Left lung (tissue), 10 donors: ENCODE results near the gene ADRA1B. TPM values are rescaled to one million over a fixed set of nuclear protein-coding genes. Genes with fewer than 3 reads are reported as not detected.

Source experiments
- ATAC-seq: fragments of 200-7000 bp; cut with Tn5 transposase; one replicate; pipeline ENCODE4 v1.9.1; 2020; ENCODE audit warnings: moderate library complexity
- DNase-seq, 4 donors: peaks; one replicate each; pipeline ENCODE4 v3.0.0-alpha.2; 2013 to 2020
- H3K27ac ChIP-seq, 2 donors: fragments of 200-600 bp; sonication (generic) in 1 of 2; one replicate each; pipeline versions ENCODE4 v1.5.0 to v1.8.0; 2020 to 2021
- H3K27me3 ChIP-seq, 2 donors: fragments of 200-600 bp; sonication (generic) in 1 of 2; one replicate each; pipeline versions ENCODE4 v1.5.0 to v1.8.0; 2020 to 2021
- H3K36me3 ChIP-seq, 2 donors: fragments of 200-600 bp; sonication (generic) in 1 of 2; one replicate each; pipeline versions ENCODE4 v1.5.0 to v1.8.0; 2020 to 2021
- H3K4me1 ChIP-seq, 2 donors: fragments of 200-600 bp; one replicate each; pipeline ENCODE4 v1.8.0; 2021
- H3K4me3 ChIP-seq, 2 donors: fragments of 200-600 bp; sonication (generic) in 1 of 2; one replicate each; pipeline versions ENCODE4 v1.5.0 to v1.8.0; 2020 to 2021; ENCODE audit warnings: mild to moderate bottlenecking in 1 of 2
- H3K9me3 ChIP-seq, 2 donors: fragments of 200-600 bp; sonication (generic) in 1 of 2; one replicate each; pipeline versions ENCODE4 v1.5.0 to v1.8.0; 2020 to 2021
- intact Hi-C, 2 donors: fragments of 100-400 bp; cut with DNase I; formaldehyde crosslinking; loops; one replicate each; pipeline versions ENCODE4 v1.11.2 to v1.14.2; 2022
- polyA plus RNA-seq, 6 donors: library from polyadenylated mRNA; unstranded; fragments of 120-200 nt; gene quantifications; one replicate each; pipeline ENCODE4 v1.2.1, GENCODE V29; 2013; ENCODE audit not compliant: insufficient read length in 6 of 6
- total RNA-seq, 2 donors: library from RNA; stranded (reverse); fragmentation: NEBNext Ultra II Directional; extraction: Animal tissue kit (Norgen Biotek cat#: 25700); gene quantifications; one replicate each; pipeline ENCODE4 v1.2.1, GENCODE V29; 2021
- TF ChIP-seq, protein P1 (sequence below), 2 donors: fragments of 200-600 bp; sonication (generic) in 1 of 2; IDR thresholded peaks; one replicate each; pipeline versions ENCODE4 v1.5.0 to v1.8.0; 2021; ENCODE audit warnings: antibody characterized with exemption in 2 of 2
- donor health status: DM: no; HTN: yes; CAD: no.
- donor health status: DM: no; HTN: no; CAD: no.

ADRA1B gene
- total and polyA plus RNA-seq, 8 donors = 0.51 to 2.5 (median 0.93) TPM

DNA sequence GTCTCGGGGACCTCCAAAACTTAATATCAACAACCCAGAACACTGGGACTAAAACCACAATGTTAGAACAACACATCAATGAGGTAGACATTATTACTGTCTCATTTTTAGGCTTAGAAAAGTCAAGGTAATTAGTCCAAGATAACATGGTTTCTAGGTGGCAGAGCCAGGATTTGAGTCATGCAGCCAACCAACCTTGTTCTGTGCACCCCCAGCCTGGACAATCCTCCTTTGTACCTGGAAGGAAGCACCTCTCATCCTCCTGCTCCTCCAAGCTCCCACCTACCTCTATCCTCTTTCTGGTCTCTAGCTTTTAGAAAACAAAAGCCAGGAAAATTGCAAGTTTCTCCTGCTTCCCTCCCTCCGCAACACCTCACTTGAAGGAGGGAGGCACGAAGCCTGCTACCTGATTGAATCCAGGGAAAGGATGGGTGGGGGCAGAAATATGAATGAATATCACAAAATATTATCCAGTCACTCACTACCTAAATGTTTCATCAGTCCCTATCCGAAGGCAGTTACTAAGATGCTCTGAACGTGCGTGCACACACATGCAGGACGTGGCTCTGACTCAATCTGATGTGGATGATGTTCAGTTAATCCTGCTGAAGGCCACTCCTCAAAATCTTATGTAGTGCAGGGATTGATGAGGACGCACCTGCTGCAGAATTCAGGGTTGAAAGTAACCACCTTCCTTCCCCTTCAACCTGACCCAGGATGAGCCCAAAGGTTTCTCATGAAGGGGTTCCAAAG lies 66.3 kb downstream of the ADRA1B start:
- no peaks in the 10 kb centered on the region for H3K36me3 ChIP-seq
- H3K27ac ChIP-seq = no peak overlapping the region
- no peak overlapping the region for H3K4me3 ChIP-seq
- peaks cover 2 to 27% of the 10 kb centered on the region in 2 donors for H3K27me3 ChIP-seq
- DNase-seq (no peak), ATAC-seq (no peak)
- H3K4me1 ChIP-seq = peaks cover 0 to 8% of the 10 kb centered on the region in 2 donors
- TF ChIP-seq, protein P1, sequence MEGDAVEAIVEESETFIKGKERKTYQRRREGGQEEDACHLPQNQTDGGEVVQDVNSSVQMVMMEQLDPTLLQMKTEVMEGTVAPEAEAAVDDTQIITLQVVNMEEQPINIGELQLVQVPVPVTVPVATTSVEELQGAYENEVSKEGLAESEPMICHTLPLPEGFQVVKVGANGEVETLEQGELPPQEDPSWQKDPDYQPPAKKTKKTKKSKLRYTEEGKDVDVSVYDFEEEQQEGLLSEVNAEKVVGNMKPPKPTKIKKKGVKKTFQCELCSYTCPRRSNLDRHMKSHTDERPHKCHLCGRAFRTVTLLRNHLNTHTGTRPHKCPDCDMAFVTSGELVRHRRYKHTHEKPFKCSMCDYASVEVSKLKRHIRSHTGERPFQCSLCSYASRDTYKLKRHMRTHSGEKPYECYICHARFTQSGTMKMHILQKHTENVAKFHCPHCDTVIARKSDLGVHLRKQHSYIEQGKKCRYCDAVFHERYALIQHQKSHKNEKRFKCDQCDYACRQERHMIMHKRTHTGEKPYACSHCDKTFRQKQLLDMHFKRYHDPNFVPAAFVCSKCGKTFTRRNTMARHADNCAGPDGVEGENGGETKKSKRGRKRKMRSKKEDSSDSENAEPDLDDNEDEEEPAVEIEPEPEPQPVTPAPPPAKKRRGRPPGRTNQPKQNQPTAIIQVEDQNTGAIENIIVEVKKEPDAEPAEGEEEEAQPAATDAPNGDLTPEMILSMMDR (IDR thresholded peaks at IDR 0.05) = no peak
- intact Hi-C loops = no loop called here
- no peaks in the 10 kb centered on the region for H3K9me3 ChIP-seq

GRCh38 chr5:159987031-159987674 lies 70.9 kb downstream of the ADRA1B start:
- Histone ChIP-seq H3K36me3 (no peaks in the 10 kb centered on the region), H3K4me3 (peak overlapping the region; percentile 32 to 36), H3K27me3 (peaks cover 2 to 34% of the 10 kb centered on the region in 2 donors), H3K27ac (no peak overlapping the region), H3K4me1 (peaks cover 0 to 8% of the 10 kb centered on the region in 2 donors), H3K9me3 (no peaks in the 10 kb centered on the region)
- TF ChIP-seq, protein P1 (IDR thresholded peaks at IDR 0.05) = peak; percentile 53 to 67
- ATAC-seq (peak; percentile 100), DNase-seq (peak; percentile 54 to 94 (median 81))
- intact Hi-C loops = no loop called here

GRCh38 chr5:159990506-159990905 lies 74.2 kb downstream of the ADRA1B start:
- peaks cover 0 to 8% of the 10 kb centered on the region in 2 donors for H3K4me1 ChIP-seq
- H3K4me3 ChIP-seq = no peak overlapping the region
- peaks cover 2 to 34% of the 10 kb centered on the region in 2 donors for H3K27me3 ChIP-seq
- no peak overlapping the region for H3K27ac ChIP-seq
- H3K9me3 ChIP-seq = peaks cover 0 to 7% of the 10 kb centered on the region in 2 donors
- TF ChIP-seq, protein P1 (IDR thresholded peaks at IDR 0.05) = no peak
- intact Hi-C loops = no loop called here
- DNase-seq = no peak
- no peak for ATAC-seq
- H3K36me3 ChIP-seq = no peaks in the 10 kb centered on the region

DNA sequence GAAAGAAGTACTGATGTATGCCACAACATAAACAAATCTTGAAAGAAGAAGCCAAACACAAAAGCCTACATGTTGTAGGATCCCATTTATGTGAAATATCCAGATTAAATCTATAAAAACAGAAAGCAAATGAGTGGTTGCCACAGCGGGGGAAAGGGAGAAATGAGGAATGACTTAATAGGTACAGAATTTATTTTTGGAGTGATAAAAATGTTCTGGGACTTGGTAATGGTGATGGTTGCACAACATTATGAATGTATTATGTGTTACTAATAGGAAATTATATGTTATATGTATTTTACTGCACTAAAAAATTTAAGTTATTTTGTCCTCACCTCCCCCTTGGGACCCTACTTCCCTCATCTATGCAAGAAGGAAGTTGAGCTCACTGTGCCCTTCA lies 76.3 kb downstream of the ADRA1B start:
- intact Hi-C loops = no loop called here
- no peaks in the 10 kb centered on the region for H3K36me3 ChIP-seq
- TF ChIP-seq, protein P1 (IDR thresholded peaks at IDR 0.05) = no peak
- no peak overlapping the region for H3K4me3 ChIP-seq
- ATAC-seq (no peak), DNase-seq (no peak)
- peaks cover 0 to 14% of the 10 kb centered on the region in 2 donors for H3K27me3 ChIP-seq
- no peaks in the 10 kb centered on the region for H3K4me1 ChIP-seq
- no peak overlapping the region for H3K27ac ChIP-seq
- peaks cover 0 to 7% of the 10 kb centered on the region in 2 donors for H3K9me3 ChIP-seq

GRCh38 chr5:159993194-159993593 lies 76.9 kb downstream of the ADRA1B start:
- H3K4me3 ChIP-seq = no peak overlapping the region
- no peaks in the 10 kb centered on the region for H3K36me3 ChIP-seq
- TF ChIP-seq, protein P1 (IDR thresholded peaks at IDR 0.05) = no peak
- no peaks in the 10 kb centered on the region for H3K4me1 ChIP-seq
- intact Hi-C loops = no loop called here
- peaks cover 0 to 7% of the 10 kb centered on the region in 2 donors for H3K9me3 ChIP-seq
- no peak overlapping the region for H3K27ac ChIP-seq
- H3K27me3 ChIP-seq = peaks cover 0 to 8% of the 10 kb centered on the region in 2 donors
- DNase-seq = no peak
- ATAC-seq = no peak
